Fibroblast of skin of scalp (primary cell): ENCODE results near the gene ESD. TPM values are rescaled to one million over a fixed set of nuclear protein-coding genes. Genes with fewer than 3 reads are reported as not detected.
"Not testable (repeated sequence)": the region's sequence is repeated elsewhere in the genome, so short reads cannot be mapped to it uniquely, and the experiment has no call there.

Experiments
- DNase-seq: peaks from one replicate; pipeline ENCODE4 v3.0.0-alpha.2; 2013
- polyA plus RNA-seq, 2 experiments: library from polyadenylated mRNA; unstranded; fragments of 120-200 nt; gene quantifications; one replicate each; pipeline ENCODE4 v1.2.1, GENCODE V29; 2013; ENCODE audit not compliant: insufficient read length in 2 of 2

ESD gene, protein sequence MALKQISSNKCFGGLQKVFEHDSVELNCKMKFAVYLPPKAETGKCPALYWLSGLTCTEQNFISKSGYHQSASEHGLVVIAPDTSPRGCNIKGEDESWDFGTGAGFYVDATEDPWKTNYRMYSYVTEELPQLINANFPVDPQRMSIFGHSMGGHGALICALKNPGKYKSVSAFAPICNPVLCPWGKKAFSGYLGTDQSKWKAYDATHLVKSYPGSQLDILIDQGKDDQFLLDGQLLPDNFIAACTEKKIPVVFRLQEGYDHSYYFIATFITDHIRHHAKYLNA
- polyA plus RNA-seq (2013, experiment 1 of 2; ENCODE audit: insufficient read length), result 155 TPM
- polyA plus RNA-seq (2013, experiment 2 of 2; ENCODE audit: insufficient read length), result 169 TPM

DNA sequence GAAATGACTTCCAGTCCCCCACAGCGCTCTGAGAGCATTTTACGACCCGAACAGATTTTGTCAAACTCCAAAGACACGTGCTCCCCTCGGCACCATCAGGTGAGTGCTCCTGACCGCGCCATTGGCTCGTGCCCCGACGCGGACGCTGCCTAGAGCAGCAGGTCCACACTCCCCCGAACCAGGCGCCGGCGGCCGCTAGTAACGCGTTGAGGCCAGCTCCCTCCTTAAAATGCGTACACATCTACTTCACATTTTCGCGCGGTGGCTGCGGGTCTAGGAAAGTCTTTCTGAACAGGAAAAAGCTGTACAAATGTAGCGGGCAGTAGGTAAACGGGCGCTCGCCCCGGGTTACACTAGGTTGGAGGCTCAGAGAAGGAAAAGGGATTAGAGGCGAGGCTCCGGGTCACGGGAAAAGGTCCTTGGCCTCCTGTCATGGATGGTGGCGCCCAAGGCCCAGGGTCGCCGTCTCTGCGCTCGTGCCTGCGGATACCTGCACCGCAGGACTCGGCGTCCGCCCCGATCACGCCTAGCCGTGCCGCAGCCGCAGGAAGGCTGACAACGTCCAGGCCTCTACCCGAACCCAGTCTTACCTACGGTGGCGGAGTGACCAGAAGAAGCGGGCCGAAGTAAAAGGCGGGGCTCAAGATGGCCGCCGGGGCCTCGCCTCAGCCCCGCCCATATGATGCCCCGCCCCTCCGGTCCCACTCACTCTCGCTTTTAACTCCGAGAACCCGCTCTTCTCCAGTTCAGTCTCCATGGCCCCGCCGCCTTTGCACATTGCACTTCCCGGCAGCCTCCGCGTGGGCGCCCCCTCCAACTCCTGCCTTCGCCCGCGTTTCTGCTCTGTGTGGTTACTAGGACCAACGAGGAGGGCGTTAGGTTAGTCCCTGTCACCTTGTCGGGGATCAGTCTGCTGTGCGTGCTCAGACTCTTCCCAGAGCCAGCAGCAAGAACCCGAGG, at the start of gene ESD:
TSS of gene ESD (minus strand) at position 647 of the 960 bp plus-strand sequence. CDS start 5,748 bp downstream, outside the sequence.
- peak; percentile 93 for DNase-seq

DNA sequence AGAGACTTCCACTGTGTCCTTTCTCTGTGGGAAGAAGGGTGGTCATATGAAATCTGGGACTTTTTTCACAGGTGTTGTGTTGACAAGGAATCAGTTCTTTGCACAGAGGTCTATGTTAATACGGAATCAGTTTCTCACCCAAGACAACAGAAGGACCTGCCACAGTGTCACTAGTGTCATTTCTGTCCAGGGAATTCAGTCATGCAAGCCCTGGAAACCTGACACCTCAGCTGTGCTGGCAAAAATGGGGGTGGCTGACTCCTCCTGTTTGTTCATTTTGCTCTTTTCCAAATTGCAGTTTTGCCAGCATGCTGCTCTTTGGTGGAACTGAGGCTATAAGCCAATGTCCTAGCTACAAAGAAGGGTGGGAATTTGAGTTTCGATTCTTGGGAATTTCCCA, 49.8 kb upstream of the ESD start:
- no peak for DNase-seq

DNA sequence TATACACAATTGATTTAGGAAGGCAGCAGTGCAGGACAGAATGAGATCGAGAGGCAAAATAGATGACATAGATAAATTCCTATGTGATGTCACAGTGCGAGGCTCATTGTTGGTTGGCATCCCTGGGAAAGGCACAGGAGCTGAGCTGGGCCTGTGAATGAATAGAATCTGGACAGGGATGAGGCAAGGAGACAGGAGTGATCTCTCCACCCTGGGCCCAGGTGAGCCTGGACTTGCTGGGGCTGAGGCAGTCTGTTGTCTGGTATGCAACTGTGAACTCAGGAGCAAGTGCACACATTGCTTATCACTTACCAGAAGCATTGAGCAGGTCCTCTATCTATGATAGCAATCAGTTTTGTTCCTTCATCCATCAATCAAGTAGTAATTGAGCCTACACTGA, 48.2 kb upstream of the ESD start:
- DNase-seq, result no peak

DNA sequence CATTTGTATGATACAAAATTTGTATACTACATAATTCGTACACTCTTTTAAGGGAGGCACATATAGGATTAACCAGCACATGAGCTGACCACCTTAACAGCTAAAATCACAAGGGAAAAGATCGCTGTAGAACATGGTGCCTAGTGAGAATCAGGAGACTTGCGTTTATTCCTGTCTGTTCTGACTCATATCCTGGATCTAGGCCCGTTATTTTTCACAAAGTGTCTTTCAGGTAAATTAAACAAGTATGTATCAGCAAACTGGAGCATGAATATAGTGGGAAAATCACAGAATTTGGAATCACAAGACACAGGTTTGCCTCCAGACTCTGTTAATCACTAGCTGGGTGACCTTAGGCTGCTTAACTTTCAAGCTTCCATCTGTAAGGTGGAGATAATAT, 47.5 kb upstream of the ESD start:
- DNase-seq, result no peak

DNA sequence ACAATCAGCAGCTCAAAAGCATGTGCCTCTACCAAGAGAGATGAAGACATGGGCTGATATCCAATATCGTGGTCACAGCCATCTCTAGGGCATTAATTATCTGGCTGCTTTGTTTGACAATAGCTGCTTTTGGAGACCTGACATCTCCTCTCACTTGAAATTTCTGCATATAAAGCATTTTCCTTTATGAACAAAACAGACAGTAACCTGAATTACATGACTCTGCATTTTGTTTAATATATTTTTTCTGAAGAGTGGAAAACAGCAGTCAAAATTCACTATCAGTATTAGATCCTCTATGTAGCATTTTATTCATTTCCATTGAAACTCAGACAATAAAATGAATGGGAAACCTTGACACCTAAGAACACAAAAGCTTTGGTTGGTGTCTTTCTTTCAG, 42.4 kb upstream of the ESD start:
- no peak for DNase-seq

DNA sequence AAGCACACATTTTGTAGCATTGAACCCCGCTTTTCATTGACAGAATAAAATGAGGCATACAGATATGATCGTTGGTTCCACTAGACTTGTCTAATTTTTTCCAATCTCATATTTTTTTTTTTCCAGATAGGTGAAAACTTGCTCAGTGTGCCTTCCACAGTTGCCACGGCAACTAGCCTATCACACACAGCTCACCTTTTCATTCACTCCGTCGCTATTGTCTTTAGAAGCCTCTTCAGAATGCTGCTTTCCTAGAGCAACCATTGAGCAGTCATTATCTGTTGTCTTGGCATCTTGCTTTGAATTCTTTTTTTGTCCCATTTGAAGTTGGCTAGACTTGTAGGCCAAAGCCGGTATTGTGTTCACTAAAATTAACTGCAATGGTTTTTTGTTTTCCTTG, 37.7 kb upstream of the ESD start:
- DNase-seq, result no peak

DNA sequence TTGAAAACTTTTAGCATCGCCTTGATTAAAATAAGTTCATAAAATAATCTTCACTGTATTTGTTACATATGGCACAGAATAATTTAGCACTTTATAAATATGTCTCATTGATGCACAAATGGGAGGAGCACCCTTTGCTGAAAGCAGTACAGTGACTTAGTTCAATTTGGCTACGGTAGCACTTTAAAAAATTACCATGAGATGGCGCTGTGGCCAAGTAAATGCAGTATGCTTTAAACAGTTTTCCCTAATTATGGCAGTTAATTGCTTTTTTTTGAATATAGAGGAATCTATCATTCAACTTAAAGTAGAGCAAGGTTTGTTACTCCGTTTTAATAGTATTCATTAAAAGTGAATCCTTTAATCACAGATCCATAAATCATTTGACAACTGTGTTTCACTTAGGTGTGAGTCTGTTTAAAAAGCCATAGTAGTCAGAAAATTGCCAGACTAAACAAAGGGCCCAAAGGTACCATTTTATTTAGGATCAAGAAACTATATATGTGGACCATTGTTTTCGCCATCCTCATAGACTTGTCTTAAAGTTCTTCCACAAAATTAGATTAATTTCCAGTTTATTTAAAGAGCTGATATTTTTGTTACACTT, 34.7 kb upstream of the ESD start:
- peak; percentile 59 for DNase-seq

DNA sequence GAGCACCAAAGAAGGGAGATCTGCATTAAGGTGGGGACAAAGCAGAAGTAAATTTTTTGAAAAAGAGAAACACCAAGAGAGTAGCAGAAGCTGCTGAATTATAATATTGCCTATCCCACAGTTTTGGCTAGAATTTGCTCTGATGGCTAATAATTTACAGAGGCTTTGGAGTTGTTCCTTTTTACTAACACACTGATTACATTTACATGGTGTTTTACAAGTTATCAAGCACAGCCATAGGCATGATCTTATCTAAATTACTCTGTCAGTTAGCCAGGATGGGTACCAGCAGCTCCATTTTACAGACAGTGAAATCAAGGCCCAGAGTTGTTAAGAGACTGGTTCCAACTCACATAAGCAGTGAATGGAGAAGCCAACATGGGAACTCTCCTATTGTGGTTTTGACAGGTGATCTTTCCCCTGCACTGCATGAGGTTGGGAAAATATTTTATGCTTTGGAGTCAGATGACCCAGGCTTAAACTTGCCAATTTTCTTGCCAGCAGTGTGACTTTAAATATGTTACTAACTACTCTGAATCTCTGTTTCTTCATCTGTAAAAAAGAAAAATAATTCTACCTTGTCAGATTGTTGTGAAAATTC, 33.5 kb upstream of the ESD start:
- DNase-seq, result no peak

DNA sequence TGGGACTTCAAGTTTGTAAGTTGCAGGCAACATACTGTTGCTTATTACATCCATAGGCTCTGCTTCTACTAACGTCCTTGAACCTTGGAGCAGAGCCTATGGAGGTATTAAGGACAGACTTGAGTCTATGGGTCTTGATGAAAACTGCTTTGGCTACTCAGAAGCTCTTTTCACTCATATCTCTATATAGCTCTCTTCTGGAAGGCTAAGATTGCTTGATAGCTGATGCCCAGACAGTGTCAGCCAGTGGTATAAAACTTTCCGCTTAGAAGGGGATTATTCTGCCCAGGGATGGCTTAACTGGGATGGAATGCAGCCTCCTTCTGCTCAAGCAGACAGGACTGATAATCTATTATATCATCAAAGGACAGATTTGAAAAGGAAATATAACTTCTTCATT, 25.6 kb upstream of the ESD start:
- DNase-seq, result no peak

DNA sequence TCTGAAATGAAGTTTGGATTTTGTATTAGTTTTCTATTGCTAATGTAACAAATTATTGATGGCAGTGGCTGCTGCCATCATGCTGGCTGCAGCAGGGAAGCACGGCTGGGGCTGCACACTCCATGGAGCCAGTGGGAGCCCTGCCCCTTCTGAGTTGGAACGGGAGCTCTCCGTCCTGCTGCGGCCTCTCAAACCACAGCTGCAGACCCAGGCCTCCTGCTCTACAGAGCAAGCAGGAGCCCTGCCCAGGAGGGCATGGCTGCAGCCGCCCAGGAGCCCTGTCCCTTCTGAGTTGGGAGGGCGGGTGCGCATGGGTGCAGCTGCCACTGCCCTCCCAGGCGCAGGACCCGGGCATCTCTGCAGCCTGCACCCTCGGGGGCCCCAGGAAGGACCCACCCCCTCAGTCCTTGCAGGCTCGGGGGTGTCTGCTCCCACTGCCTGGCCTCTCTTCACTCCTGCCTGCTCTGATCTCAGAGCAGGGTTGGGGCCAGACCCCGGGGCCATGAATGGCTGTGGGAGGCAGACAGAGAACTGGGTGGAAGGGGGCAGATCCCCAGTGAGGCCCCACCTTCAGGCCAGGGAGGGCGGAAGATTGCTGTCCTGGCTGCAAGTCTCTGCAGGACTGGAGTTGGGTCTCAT, 21.0 kb upstream of the ESD start:
- DNase-seq, result no peak

DNA sequence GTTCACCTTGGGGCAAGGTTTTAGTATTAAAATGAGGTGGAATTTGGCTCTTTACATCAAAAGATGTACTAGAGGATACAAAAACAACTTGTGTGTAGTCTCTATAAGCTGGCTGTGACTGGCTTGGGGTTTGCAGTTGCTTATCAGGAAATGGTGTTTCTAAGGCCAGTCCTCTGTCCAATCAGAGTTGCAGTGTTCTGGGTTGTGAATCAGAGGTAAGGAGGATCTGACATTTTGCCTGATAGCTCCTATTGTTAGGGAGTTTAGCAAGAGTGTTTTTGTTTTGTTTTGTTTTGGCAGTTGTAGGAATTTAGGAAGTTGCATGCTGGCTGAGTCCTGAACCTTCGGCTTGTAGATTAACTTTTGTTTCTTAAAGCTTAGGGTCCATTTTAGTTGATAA, 20.1 kb upstream of the ESD start:
- DNase-seq, result no peak

DNA sequence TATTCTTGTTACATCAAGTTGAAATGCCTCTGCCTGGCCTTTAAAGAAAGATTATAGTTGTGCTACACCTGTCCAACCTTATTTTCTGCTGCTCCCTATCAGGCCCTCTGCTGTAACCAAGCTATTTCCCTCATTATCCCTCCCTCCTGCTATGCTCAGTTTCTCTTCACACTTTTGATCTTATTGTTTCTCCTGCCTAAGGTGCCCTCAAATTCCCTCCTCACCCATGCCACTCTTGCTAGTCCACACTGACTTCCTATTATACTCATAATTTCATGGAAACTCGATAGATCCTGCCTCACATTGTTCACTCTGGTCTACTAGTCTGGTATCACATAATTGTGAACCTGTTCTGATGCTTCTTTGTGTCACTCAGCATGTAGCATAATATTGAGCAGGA, 19.4 kb upstream of the ESD start:
- DNase-seq, result no peak

DNA sequence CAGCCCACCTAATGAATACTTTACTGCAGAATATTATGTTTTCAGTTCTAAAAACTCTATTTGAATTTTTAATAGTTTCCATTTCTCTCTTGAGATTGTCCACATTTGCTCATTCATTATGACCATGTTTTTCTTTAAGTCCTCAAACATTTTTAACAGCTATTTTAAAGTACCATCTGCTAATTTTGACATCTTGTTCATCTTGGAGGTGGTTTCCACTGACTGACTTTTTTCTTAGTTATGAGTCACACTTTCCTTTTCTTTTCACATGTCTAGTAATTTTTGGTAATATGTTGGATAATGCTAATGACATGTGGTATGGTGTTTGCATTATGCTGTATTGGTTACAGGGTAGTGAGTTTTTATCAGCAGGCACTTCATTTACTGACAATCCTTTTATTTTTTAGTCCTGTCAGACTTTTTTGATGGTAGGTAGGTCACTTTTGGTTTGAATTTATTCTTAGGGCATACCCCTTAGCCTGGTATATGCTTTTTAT, 15.4 kb upstream of the ESD start:
- DNase-seq, result no peak

DNA sequence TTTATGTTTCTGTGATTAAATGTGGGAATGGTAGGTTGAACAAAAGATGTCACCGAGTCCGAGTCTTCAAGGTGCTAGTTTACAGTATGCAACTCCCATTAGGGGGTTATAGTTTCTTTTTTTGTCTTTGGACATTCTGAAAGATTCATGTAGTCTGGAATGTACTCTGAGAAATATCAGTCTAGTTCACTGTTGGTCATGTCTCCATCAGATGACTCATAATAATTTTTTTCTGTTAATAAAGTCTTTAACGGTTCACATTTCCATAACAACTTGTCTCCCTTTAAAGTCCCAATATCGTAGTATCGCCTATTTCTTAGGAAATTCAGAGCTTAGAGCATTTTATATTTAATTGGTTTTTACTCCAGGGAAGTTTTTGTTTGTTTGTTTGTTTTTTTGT, 13.5 kb upstream of the ESD start:
- peak; percentile 39 for DNase-seq

DNA sequence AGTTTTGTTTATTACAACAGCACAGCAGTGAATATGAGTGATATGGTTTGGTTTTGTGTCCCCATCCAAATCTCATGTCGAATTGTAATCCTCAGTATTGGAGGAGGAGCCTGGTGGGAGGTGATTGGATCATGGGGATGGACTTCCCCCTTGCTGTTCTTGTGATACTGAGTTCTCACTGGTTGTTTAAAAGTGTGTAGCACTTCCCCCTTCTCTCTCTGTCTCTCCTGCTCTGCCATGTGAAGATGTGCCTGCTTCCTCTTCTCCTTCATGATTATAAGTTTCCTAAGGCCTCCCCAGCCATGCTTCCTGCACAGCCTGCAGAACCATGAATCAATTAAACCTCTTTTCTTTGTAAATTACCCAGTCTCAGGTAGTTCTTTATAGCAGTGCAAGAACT, 8.0 kb upstream of the ESD start:
- not testable (repeated sequence) for DNase-seq

DNA sequence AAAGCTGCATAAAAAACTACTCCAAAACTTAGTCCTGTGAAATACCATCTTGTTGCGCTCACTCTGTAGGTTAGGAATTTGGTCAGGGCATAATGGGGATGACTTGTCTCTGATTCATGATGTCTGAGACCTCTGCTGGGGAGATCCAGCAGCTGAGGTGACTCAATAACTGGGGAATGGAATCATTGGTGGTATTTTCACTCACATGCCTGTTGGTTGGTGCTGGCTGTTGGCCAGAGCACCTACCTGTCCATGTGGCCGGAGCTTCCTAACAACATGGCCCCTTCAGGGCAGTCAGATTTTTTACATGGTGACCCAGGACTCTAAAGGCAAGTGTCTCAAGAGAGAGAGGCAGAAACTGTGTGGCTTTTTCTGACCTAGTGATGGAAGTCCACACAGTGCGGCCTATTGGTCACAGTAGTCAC, 7.4 kb upstream of the ESD start:
- DNase-seq, result peak; percentile 97

DNA sequence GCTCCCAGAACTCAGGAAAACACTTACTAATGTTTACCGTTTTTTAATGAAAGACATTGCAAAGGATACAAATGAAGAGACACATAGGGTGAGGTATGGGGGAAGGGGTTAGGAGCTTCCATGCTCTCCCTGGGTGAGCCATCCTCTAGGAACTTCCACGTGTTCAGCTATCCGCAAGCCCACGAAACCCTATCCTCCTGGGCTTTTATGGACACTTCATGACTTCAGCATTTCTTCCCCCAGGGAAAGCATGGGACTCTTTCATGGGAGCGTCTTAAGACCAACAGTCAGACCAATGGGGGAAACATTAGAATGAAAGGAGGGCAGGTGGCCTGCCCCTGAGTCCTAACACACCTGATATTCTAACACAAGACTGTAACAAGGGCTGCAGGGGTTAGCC, 6.6 kb upstream of the ESD start:
- peak; percentile 75 for DNase-seq

DNA sequence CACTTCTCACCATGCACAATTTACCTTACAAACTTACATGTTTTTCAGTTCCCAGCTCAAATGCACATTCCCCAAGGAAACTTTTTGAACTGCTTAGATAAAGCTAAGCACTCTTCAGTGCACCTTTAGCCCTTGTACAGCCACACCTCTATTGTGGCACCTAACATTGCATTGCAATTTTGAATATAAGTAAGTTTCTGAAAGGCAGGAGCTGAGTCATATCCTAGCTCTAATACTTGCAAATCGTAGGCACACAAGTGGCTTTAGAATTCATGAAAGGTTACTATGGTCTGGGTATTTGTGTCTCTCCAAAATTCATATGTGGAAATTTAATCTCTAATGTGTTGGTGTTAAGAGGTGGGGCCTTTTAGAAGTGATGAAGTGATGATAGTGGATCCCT, 4.9 kb upstream of the ESD start:
- peak; percentile 5 for DNase-seq

DNA sequence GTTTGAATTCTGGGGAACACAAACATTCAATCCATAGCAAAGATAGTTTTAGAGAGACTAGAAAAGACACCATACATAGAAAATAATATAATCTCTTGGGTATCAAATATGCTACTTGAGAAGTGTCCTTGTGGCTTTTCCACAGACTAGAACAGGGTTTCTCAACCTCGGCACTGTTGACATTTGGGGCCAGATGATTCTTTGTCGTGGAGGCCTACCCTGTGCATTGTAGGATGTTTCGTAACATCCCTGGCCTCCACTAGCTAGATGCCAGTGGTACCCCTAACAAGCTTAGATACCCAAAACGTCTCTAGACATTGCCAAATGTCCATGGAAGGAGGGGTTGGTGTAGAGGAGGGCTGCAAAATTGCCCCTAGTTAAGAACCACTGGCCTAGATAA, 2.2 kb upstream of the ESD start:
- no peak for DNase-seq

DNA sequence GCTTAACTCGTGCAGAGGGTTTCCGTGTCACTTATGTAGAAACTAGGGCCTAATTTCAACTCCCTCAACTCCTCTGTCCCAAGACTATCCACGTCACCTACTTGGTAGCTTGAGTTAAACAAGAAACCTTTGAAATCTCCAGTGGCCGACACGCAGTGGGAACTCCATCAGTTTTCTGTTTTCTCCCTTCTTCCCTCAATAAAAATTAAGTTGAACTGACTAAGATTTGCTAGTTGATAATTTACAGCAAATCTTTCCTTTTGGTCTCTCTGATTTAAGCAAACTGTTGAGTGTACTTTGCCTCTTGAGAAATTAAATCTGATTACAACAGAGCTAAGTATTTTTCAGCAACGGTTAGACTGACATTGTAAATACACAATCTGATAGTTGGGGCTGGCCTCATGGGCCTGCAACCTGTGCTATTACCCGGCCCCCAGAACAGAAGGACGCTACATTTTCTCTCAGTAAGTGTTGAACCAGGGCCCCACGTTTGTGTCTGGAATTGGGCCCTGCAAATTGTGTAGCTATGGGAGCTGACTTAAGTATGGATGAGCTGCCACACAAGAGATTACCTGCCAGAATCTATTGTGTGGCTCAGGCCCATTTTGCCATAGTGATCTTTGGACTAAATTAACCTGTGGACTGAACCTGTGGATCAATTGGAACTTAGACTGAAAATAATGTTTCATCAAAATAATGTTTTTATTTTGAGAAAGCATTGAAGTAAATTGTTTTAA, 708 bp upstream of the ESD start:
- DNase-seq, result no peak

DNA sequence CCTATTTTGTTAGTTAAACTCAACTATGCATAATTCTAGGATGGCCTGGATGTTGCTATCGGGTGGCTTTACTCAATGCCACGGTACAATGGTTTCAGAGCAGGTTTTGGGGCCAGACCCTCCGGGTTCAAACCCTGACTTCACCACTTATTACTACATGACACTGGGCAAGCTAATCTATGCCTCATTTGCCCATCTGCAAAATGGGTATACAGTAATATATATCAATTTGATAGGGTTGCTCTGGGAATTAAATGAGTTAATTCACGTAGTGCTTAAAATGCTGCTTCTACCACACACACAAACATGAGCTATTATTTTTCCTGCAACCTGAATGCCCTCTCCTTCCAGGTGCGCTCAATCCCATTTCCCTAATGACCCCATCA, 839 bp downstream of the ESD start:
- no peak for DNase-seq

DNA sequence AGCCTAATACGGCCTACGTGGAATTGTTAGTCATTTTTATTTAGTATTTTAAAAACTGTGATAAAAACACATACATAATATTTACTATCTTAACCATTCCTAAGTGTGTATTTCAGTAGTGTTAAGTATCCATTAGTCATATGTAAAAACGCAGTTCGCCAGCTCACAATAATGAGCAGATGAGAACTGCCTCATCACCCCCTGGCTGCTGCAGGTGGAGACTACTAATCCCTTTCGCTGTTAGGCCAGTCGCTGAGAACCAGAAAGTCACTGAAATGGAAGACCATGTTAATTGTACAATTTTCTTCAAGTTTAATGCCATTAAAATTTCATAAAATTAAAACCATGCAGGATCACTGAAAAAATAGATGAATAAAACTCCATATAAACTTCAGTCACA, 1.6 kb downstream of the ESD start:
- no peak for DNase-seq
